Thyroid gland (tissue), 4 donors: ENCODE measurements around the gene TRPV3.

Experiments
- CTCF ChIP-seq, 6 experiments: fragments of 200-600 bp in 3 of 6; fragments of 450-650 bp in 3 of 6; sonication (generic) in 3 of 6; IDR thresholded peaks; one replicate each; pipeline ENCODE4 v1.5.1; 2016 to 2019; ENCODE audit warnings: antibody characterized with exemption in 6 of 6, mild to moderate bottlenecking in 2 of 6, inconsistent platforms in 1 of 6, moderate library complexity in 1 of 6
- POLR2A ChIP-seq, 2 donors: fragments of 450-650 bp; IDR thresholded peaks; one replicate each; pipeline ENCODE4 v1.6.1; 2017; ENCODE audit warnings: antibody characterized with exemption in 2 of 2, mild to moderate bottlenecking in 2 of 2, moderate library complexity in 1 of 2

- TF ChIP-seq CTCF (IDR thresholded peaks at IDR 0.05) (no peak), POLR2A (IDR thresholded peaks at IDR 0.05) (no peak)
Observed at GRCh38 chr17:3533752-3534151, 23.9 kb downstream of the TRPV3 start.
